Measurements from ENCODE around the gene SH3RF3.

Gene SH3RF3

DNA sequence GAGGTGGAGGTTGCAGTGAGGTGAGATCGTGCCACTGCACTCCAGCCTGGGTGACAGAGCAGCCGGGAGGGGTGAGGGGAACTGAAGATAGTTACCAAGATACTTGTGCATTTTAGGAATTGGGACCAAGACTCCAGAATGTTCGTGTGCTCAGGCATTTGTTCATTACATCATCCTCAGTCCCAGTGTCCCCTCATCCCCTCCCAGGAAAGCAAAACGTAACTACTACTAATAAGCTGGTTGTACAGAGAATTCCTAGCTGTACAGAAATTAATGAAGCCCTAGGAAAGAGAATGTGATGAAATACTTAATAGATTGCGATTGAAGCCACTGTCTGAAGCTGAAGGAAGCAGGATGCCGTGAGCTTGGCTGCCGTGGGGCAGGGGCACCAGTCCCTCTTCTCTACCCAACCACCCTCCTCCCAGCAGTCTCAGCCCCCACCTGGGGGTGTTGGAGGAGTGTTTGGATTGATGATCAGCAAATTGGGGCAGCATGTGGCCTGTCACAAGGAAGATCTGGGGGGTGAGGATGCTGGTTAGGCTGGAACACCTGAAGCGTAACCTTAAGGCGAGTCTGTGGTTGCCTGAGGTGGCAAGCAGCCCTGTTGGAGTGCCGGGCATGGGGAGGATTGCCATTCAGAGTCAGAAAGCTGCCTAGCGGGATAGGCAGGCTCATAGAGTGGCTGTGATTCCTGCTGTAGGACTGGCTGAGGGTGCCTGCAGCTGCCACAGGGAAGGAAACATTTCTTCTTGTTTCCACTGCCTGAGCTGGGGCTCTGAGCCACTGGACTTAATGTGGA is 140.9 kb downstream of the SH3RF3 start:
- in situ Hi-C loops (cut with MboI; ENCODE audit: low sequenced_read_pairs): no loop called here
- no peaks in the 10 kb centered on the region for H3K36me3 ChIP-seq (replicated peaks)
- no peak for DNase-seq (ENCODE audit: low spot score in 2 of 2)
- no peaks in the 10 kb centered on the region; the same call in 1 of the 2 replicates for H3K27me3 ChIP-seq (ENCODE audit: low read depth)
- no peaks in the 10 kb centered on the region for H3K9me3 ChIP-seq
- H3K4me1 ChIP-seq: no peaks in the 10 kb centered on the region
- H3K4me3 ChIP-seq: no peak overlapping the region

DNA sequence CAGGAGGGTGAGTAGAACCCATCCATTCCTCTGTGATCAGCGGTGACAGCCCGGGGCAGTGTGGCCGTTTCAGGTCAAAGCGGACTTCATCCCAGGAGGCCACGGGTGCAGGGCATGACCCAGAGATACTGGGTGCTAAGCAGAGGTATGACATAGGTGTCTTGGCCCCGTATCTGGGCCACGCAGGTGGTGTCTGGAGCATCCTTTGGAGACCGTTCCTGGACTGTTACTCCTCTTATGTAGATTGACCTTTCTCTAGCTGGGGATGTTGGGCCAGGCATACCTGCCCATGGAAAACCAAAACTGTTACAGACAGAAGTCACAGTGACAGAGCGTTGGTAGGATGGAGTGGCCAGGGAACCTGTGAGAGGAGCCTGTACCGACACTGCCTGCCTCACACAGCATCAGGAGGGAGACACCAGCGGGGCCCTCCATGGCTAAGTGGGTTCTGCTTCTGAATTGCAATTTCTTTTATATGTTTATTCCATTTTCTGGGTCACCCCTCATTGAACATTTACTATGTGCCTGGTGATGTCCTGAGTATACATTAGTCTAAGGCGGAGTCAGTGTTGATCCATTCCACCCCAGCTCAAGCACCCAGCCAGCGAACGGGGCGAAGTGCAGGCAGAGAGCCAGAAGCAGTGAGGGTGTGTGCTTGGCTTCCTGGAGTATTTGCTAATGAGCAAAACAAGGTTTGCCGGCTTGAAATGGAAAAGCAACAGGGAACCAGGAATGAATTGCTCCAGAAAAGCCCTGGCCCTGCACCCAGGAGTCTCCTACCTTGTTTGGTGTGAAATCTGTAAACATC is 141.7 kb downstream of the SH3RF3 start:
- no peak for DNase-seq (ENCODE audit: low spot score in 2 of 2)
- in situ Hi-C loops (cut with MboI; ENCODE audit: low sequenced_read_pairs): no loop called here
- Histone ChIP-seq H3K27me3 (ENCODE audit: low read depth) (no peaks in the 10 kb centered on the region; the same call in 1 of the 2 replicates), H3K36me3 (replicated peaks) (no peaks in the 10 kb centered on the region), H3K4me1 (no peaks in the 10 kb centered on the region), H3K4me3 (no peak overlapping the region), H3K9me3 (no peaks in the 10 kb centered on the region)

DNA sequence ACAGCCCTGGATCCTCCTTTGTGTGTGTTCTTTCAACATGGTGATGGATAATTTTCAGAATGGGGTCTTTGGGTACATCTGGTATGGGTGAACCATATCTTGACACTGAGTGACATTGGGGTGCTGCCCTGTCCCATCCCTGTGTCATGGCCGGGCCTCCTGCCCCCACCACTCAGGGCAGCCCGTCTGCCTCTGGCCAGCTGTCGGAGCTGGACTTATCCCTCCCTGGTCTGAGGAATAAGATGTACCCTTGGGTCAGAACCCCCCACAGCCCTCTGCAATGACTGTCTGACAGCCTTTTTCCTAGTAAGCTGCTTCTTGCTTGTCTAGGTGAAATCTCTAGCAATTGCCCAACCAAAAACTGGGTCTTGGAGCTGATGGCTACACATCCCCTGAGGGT is 142.9 kb downstream of the SH3RF3 start:
- H3K9me3 ChIP-seq: no peaks in the 10 kb centered on the region
- H3K4me3 ChIP-seq: no peak overlapping the region
- H3K27me3 ChIP-seq (ENCODE audit: low read depth): no peaks in the 10 kb centered on the region; the same call in 1 of the 2 replicates
- DNase-seq (ENCODE audit: low spot score in 2 of 2): no peak
- in situ Hi-C loops (cut with MboI; ENCODE audit: low sequenced_read_pairs): no loop called here
- no peaks in the 10 kb centered on the region for H3K36me3 ChIP-seq (replicated peaks)
- H3K4me1 ChIP-seq: no peaks in the 10 kb centered on the region

DNA sequence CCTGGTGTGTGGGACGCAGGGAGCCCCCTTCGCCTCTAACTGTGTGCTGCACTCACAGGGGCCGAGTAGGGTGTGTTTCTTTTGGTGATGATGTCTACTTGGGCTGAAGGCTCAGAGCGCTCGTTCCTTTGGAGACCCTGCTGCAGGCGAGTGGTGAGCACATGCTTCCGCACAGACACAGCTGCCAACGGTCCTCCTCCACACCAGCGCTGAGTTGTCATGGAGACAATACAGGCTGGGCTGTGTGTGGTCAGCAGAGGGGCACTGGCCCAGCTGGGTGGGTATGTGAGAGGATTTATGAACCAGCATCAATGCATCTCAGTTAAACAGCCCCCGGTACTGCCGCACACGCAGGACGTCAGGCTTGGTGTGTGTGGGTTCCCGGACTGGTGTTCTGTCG is 143.5 kb downstream of the SH3RF3 start:
- Histone ChIP-seq H3K9me3 (no peaks in the 10 kb centered on the region), H3K4me3 (no peak overlapping the region), H3K36me3 (replicated peaks) (no peaks in the 10 kb centered on the region), H3K27me3 (ENCODE audit: low read depth) (no peaks in the 10 kb centered on the region; the same call in 1 of the 2 replicates), H3K4me1 (no peaks in the 10 kb centered on the region)
- in situ Hi-C loops (cut with MboI; ENCODE audit: low sequenced_read_pairs): no loop called here
- no peak for DNase-seq (ENCODE audit: low spot score in 2 of 2)

DNA sequence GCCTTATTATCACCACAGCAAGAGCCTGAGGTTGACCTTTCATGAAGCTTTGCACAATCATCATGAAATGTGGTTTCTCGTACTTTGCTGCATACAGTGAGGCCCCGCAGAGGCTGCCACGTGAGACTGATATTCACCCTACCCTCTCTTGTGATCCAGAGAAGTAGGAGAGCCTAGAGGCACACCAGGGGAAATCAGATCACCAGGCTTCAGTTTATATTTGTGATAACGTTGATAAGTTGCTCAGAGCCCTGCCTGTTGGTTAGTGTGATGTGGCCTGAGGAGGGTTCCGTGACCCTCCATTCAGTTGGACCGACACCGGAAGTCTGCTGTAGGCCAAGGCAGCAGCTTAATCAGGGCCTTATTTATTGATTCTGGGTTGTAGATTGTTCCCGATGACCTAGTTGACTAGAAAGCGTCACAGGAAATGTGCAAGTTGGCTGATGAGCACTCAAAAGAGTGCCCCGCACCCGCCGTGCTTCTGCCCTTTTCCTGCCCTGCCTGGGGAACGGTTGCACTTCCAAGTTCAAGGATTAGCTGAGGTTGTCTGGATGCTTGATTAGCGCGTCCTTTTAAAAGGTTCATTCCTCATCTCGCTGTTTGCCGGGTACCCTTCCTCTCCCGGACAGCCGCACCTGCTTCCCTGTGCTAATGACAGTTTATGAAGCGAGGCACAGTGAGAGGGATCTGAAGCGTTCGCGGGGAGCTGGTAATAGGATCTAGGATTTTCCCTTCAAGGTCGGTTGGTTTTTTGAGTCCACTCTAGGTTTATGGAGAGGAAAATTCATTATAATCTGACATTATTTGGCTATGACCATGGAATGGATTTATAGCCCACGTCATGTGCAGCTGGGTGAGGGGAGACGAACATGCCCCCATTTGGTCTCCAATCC is 146.4 kb downstream of the SH3RF3 start:
- H3K27me3 ChIP-seq (ENCODE audit: low read depth): no peaks in the 10 kb centered on the region; the same call in 1 of the 2 replicates
- in situ Hi-C loops (cut with MboI; ENCODE audit: low sequenced_read_pairs): no loop called here
- DNase-seq (ENCODE audit: low spot score in 2 of 2): no peak
- no peak overlapping the region for H3K4me3 ChIP-seq
- H3K4me1 ChIP-seq: no peaks in the 10 kb centered on the region
- H3K9me3 ChIP-seq: no peaks in the 10 kb centered on the region
- H3K36me3 ChIP-seq (replicated peaks): no peaks in the 10 kb centered on the region

DNA sequence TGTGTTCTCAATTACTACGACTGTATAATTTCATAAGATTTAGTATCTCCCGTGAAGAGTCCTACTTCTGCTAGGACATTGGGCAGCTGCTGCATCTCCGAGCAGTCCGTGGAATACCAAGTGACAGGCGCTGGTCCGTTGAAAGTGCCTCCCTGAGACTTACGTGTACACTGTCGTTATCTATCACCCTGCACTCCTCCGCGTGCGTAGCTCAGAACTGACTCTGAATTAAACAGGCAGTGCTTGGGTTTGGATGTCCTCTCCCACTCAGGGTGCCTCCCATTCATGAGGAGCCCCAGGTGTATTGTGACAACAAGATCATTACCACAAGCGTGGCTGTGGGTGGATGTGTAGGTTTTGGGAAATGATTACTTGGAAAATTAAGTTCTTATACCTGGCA is 148.4 kb downstream of the SH3RF3 start:
- H3K4me1 ChIP-seq: no peaks in the 10 kb centered on the region
- DNase-seq (ENCODE audit: low spot score in 2 of 2): no peak
- no peaks in the 10 kb centered on the region for H3K36me3 ChIP-seq (replicated peaks)
- no peaks in the 10 kb centered on the region for H3K27me3 ChIP-seq (ENCODE audit: low read depth)
- in situ Hi-C loops (cut with MboI; ENCODE audit: low sequenced_read_pairs): no loop called here
- H3K9me3 ChIP-seq: no peaks in the 10 kb centered on the region
- no peak overlapping the region for H3K4me3 ChIP-seq

DNA sequence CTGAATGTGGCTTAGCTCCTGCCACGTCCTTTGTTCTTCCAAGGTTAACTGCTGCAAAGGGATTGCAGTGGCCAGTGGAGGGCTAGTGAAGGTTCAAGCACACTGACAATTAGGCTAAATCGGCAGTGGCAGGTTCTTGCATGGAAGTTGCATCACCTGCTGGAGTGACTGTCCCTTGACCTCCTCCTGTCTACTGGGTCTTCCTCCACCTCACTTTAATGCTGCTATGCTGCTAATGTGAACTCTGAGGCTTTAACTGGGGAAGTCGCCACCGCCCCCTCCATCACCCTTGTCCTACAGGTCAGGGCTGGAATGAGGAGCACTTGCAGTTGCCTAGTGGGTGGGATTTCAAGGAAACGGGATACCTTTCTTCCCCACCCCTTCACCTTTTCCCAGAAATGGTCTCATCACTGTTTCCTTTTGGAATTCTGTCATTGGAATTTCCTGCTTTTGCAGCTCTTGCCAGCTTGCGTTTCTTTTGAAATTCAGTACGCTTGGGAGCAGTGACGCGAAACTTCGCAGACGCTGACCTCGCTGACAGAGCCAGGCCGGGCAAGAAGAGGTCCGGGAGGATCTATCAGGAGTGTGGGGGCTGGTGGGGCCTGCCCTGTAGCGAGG is 150.3 kb downstream of the SH3RF3 start:
- Histone ChIP-seq H3K36me3 (replicated peaks) (no peaks in the 10 kb centered on the region), H3K9me3 (no peaks in the 10 kb centered on the region), H3K4me1 (no peaks in the 10 kb centered on the region), H3K4me3 (no peak overlapping the region), H3K27me3 (ENCODE audit: low read depth) (no peaks in the 10 kb centered on the region)
- in situ Hi-C loops (cut with MboI; ENCODE audit: low sequenced_read_pairs): no loop called here
- no peak for DNase-seq (ENCODE audit: low spot score in 2 of 2)

DNA sequence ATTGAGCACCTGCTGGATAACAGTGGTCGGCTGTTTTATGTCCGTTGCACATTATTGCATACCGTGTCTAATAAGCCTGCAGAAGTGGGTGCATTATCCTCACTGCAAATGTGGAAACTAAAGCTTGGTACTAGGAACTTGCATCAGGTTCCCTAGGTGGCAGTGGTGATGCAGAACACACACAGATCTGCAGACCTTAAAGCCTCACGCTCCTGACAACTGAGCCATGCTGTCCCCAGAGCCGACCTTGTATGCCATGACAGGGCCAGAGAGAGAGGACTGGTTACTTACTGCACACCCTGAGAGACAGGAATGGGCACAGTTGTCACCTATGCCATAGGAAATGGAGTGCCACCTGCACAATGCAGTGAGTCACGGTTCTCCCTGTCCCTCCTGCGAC is 151.8 kb downstream of the SH3RF3 start:
- H3K9me3 ChIP-seq: no peaks in the 10 kb centered on the region
- H3K4me1 ChIP-seq: no peaks in the 10 kb centered on the region
- H3K27me3 ChIP-seq (ENCODE audit: low read depth): no peaks in the 10 kb centered on the region
- H3K36me3 ChIP-seq (replicated peaks): no peaks in the 10 kb centered on the region
- H3K4me3 ChIP-seq: no peak overlapping the region
- in situ Hi-C loops (cut with MboI; ENCODE audit: low sequenced_read_pairs): no loop called here
- DNase-seq (ENCODE audit: low spot score in 2 of 2): no peak

DNA sequence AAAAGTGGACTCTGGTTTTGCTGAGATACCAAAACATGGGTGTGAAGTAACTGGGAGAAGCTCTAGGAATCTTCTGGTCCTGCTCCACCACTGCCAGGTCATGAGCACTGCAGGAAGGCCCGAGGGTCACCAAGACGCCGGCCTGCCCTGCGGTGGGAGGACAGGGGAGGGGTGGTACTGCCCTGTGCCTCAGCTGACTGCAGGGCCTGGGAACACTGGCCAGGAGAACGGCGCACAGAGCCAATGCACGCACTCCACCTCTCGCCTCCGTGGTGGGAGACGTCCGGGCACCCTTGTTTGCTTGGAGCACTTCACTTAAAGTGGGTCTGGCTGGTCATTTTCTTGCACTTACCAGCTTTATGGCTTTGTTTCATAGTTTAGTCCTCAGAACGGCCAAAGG is 153.4 kb downstream of the SH3RF3 start:
- H3K36me3 ChIP-seq (replicated peaks): no peaks in the 10 kb centered on the region
- in situ Hi-C loops (cut with MboI; ENCODE audit: low sequenced_read_pairs): no loop called here
- H3K4me1 ChIP-seq: no peaks in the 10 kb centered on the region
- DNase-seq (ENCODE audit: low spot score in 2 of 2): no peak
- no peaks in the 10 kb centered on the region for H3K9me3 ChIP-seq
- no peaks in the 10 kb centered on the region for H3K27me3 ChIP-seq (ENCODE audit: low read depth)
- no peak overlapping the region for H3K4me3 ChIP-seq

DNA sequence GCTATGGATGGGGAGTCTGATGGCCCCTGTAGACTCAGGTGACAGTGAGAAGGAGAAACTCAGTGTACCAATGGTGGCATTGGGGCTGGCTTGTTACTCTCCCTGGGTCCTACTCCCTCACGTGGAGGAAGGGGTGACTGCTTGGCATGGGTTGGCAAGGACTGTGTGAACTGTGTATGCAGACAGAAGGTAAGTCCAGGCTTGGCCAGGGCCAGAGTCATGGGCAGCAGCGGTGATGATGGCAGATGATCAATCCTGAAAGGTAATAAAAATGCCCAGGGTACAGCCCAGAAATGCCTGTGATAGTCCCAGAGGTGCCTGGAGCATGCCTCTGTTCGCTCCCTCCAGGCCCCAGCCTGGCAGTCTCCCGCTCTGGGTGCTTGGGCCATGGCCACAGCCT is 153.9 kb downstream of the SH3RF3 start:
- Histone ChIP-seq H3K4me1 (no peaks in the 10 kb centered on the region), H3K4me3 (no peak overlapping the region), H3K27me3 (ENCODE audit: low read depth) (no peaks in the 10 kb centered on the region), H3K9me3 (no peaks in the 10 kb centered on the region), H3K36me3 (replicated peaks) (no peaks in the 10 kb centered on the region)
- DNase-seq (ENCODE audit: low spot score in 2 of 2): no peak
- in situ Hi-C loops (cut with MboI; ENCODE audit: low sequenced_read_pairs): no loop called here

DNA sequence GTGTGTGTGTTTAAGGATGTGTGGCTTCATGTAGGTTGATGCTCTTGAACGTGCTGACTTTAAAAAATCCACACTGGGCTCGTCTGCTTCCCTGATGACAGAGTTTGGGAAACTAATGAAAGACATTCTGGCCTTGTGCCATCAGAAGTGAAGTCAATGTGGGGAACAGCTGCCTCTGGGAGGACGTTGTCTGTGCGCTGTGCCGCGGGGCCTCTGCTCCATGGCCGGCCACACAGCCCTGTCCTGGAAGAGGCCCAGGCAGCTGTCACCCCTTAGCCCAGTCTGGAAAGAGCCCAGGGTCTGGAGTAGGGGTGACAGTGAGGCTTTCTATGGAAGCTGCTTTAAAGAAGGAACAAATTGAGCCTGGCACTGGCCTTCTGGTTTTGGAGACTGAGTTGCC is 155.8 kb downstream of the SH3RF3 start:
- in situ Hi-C loops (cut with MboI; ENCODE audit: low sequenced_read_pairs): no loop called here
- no peaks in the 10 kb centered on the region for H3K9me3 ChIP-seq
- no peaks in the 10 kb centered on the region for H3K27me3 ChIP-seq (ENCODE audit: low read depth)
- no peak overlapping the region for H3K4me3 ChIP-seq
- no peaks in the 10 kb centered on the region for H3K4me1 ChIP-seq
- DNase-seq (ENCODE audit: low spot score in 2 of 2): no peak
- no peaks in the 10 kb centered on the region for H3K36me3 ChIP-seq (replicated peaks)

DNA sequence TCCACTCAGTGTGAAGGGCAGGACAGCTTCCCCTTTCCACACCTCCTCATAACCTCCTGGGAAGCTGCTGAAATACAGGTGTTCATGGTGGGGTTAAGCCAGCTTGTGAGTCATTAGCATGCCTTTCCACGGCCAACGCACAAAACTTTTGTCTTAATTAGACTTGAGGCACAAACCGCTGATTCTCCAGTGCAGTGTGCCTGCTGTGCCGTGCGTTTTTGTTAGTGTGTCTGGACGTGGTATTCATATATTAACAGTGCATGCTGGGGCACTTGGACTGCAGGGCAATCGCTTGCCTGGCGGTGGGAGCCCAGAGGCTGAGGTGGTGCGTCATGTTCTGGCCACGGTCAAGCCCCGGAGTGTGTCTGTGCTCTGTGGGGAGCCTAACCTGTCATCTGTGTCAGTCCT is 156.2 kb downstream of the SH3RF3 start:
- Histone ChIP-seq H3K36me3 (replicated peaks) (no peaks in the 10 kb centered on the region), H3K4me1 (no peaks in the 10 kb centered on the region), H3K9me3 (no peaks in the 10 kb centered on the region), H3K4me3 (no peak overlapping the region), H3K27me3 (ENCODE audit: low read depth) (no peaks in the 10 kb centered on the region)
- DNase-seq (ENCODE audit: low spot score in 2 of 2): no peak
- in situ Hi-C loops (cut with MboI; ENCODE audit: low sequenced_read_pairs): no loop called here

DNA sequence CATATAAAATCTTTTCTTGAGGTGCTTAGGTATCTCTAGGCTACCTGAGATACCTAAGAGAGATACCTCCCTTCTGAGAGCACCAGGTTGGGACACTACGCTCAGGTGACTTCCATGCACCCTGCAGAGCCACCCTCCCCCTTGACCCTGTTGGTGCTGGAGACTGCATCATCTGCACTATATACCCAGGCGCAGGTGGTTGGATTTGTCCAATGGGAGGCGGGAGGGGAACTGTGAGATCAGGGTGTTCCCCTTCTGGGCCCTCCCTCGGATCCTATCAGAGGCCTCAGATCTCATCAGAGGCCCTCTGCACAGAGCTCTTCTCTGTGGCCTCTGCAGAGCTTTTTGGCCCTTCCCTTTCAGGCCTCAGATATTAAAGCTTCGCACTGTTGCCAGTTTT is 158.4 kb downstream of the SH3RF3 start:
- no peak for DNase-seq (ENCODE audit: low spot score in 2 of 2)
- H3K9me3 ChIP-seq: no peaks in the 10 kb centered on the region
- no peaks in the 10 kb centered on the region for H3K36me3 ChIP-seq (replicated peaks)
- in situ Hi-C loops (cut with MboI; ENCODE audit: low sequenced_read_pairs): no loop called here
- peaks cover 3% of the 10 kb centered on the region; the same call in 1 of the 2 replicates for H3K27me3 ChIP-seq (ENCODE audit: low read depth)
- no peaks in the 10 kb centered on the region for H3K4me1 ChIP-seq
- no peak overlapping the region for H3K4me3 ChIP-seq

Data from HAP-1 (cell line).